Measurements from ENCODE around the gene CYP4A22.
A peak's percentile ranks its signal among the peaks of the same experiment; 100 is the strongest.
"Not testable (repeated sequence)": the region's sequence is repeated elsewhere in the genome, so short reads cannot be mapped to it uniquely, and the experiment has no call there.

The CYP4A22 gene

DNA sequence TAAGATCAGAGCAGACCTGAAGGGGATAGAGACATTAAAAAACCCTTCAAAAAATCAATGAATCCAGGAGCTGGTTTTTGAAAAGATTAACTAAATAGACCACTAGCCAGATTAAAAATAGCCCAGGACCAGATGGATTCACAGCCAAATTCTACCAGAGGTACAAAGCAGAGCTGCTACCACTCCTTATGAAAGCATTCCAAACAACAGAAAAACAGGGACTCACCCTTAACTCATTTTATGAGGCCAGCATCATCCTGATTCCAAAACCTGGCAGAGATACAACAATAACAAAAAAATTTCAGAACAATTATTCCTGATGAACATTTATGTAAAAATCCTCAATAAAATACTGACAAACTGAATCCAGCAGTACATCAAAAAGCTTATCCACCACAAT lies 19.2 kb downstream of the CYP4A22 start:
- DNase-seq: not testable (repeated sequence)

DNA sequence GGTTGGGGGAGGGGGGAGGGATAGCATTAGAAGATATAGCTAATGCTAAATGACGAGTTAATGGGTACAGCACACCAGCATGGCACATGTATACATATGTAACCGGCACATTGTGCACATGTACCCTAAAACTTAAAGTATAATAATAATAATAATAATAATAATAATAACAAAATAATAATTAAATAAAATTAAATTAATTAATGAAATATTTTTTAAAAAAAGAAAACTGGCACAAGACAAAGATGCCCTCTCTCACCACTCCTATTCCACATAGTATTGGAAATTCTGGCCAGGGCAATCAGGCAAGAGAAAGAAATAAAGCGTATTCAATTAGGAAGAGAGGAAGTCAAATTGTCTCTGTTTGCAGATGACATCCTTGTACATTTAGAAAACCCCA lies 20.7 kb downstream of the CYP4A22 start:
- not testable (repeated sequence) for DNase-seq

DNA sequence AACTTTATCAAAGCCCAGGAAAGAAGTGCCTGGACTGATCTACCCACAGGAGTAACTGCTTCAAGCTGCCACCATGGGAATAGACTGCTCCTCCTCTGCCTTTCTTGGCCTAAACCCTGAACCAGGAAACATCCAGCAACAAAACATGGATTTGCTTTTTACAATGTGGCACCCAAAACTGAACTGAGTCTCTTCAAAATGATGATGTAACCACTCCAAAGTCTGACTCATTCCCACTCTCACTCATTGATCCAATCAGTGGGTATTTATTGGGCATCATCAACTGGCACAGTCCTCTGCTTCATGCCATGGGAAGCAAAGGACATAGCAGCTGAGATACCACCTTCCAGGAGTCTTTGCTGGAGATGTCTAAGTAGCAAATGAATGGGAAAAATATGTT lies 23.5 kb downstream of the CYP4A22 start:
- no peak for DNase-seq

DNA sequence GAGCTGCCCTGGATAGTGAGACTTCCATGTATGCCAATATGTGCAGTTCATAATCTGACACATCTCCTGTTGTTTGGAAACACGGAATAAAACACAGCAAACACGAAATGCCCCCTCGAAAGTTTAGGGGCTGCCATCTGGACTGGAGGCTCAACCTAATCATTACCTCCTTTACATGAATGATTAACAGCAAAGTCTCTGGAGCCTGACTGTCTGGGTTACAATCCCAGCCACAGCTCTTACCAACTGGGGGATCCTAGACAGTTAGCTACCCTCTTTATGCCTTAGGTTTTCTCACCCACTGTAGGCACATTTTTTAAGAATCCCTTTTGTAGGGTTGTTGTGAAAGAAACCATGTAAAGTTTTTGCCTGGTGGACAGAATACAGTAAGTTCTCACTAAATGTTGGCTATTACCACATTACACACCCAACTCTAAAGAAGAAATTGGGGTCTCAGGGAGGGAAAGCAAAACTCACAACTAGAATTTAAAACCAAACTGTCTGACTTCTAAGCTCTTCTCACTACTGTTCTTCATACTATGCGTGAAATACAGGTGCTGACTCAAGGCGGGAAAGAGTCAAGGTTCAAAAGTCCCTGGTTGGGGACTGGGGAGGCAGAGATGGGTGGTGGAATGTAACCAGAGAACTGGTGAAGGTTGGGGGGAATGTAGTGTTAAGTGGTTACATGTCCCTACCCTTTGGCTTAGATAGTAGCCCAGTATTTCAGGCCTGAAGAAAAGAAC lies 24.2 kb downstream of the CYP4A22 start:
- DNase-seq: no peak

DNA sequence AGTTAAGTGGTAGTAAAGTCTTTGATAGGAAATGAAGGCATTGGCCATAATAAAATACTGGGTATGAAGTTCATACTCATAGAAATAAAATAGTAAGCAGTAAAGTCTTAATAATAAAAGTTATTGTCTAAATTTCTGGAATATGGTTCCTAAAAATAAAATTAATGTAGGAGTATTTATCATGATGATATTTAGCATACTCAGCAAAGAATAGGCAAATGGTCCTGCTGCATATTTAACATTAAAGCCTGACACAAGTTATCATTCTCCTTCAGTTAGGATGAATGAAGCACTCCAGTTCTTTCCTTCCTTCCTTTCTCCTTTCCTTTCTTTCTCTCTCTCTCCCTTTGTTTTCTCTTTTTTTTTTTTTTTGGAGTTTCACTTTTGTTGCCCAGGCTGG lies 27.3 kb downstream of the CYP4A22 start:
- no peak for DNase-seq

DNA sequence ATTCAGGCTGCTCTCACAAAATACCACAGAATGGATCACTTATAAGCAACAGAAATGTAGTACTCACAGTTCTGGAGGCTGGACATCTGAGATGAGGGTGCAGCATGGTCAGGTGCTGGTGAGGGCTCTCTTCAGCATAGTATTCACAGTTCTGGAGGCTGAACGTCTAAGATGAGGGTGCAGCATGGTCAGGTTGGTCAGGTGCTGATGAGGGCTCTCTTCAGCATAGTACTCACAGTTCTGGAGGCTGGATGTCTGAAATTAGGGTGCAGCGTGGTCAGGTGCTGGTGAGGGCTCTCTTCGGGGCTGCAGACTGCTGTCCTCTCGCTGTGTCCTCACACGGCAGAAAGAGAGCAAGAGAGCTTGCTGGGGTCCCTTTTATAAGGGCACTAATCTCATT lies 35.5 kb downstream of the CYP4A22 start:
- DNase-seq: no peak

DNA sequence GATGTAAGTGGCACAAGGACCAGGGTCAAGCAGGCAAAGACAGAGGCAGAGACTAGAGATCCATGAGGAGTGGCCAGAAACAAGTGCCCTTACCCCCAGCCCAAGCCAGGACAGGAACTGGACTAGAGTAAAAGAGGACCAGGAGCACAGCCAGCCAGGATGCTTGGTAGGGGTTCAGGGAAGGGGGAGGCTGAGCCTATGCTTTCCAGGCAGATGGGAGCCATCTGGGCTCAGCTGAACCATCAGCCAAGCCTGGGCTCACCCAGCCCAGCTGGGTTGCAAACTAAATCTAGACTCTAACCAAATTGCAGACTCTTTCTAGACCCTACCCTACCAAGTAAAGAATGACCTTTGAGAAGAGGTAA lies 37.4 kb downstream of the CYP4A22 start:
- DNase-seq: no peak

DNA sequence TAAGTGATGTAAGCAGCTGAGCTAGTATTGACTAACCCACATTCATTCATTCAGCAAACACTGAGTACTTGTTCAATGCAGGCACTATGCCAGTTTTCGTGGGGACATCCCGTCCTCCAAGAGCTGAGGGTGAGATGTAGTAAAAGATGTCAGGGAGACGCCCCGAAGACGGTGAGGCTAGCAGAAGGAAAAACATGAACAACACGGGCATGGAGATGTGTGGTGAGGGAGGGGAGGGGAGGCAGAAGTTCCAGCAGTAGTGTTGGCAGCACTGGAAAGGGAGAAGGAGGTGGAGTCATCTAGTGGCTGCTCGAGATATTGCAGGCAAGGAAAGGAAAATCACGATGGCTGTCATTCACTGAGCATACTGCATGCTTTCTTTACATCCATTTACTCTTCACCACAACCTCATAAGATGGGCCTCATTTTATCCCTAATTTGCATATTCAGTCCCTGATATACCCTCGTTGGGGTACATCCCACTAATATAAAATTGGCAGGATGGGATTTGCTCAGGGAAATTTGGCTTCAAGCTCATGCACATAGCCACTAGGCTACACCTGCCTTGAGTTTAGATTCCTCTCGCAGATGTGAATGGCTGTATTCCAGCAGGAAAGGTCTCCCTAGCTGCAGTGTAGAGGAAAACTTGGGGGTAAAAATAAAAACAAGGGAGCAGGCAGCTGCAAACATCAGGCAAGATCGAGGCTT lies 38.1 kb downstream of the CYP4A22 start:
- DNase-seq: peak in 8 of 14 donors; percentile 7 to 55 (median 32)

DNA sequence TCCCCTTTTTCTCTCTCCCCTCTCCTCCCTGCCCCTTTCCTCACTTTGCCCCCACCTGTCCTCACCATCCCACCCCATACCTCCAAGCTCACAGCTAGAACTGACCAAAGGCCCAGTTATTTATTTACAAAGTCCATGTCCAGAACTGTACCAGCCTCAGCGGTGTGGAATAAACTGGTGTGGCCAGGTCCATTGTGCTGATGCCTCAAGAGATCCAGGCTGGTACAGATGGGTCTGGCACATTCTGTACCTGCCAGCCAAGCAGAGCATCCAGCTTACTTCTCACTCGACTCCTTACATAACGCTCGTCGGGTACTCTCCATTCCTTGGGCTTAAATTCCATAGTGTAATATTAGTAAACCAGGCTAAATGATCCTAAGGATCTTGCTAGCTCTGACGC lies 40.8 kb downstream of the CYP4A22 start:
- DNase-seq: no peak

DNA sequence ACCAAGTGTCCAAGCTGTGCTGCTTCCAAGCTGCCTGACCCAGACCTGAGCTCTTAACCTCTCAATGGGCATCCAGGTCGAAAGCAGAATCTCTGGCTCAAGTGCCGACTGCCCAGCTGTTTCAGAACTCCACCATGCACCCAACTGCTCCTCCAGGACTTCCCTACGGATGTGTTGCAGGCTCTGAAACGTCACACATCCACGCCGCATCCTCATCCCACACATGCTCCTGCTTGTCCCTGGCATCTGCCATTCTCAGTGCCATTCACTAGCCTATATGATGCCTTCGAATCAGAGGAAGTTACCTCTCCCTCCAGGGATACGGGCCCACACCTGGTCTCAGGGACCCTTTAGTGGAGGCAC lies 41.4 kb downstream of the CYP4A22 start:
- no peak for DNase-seq

DNA sequence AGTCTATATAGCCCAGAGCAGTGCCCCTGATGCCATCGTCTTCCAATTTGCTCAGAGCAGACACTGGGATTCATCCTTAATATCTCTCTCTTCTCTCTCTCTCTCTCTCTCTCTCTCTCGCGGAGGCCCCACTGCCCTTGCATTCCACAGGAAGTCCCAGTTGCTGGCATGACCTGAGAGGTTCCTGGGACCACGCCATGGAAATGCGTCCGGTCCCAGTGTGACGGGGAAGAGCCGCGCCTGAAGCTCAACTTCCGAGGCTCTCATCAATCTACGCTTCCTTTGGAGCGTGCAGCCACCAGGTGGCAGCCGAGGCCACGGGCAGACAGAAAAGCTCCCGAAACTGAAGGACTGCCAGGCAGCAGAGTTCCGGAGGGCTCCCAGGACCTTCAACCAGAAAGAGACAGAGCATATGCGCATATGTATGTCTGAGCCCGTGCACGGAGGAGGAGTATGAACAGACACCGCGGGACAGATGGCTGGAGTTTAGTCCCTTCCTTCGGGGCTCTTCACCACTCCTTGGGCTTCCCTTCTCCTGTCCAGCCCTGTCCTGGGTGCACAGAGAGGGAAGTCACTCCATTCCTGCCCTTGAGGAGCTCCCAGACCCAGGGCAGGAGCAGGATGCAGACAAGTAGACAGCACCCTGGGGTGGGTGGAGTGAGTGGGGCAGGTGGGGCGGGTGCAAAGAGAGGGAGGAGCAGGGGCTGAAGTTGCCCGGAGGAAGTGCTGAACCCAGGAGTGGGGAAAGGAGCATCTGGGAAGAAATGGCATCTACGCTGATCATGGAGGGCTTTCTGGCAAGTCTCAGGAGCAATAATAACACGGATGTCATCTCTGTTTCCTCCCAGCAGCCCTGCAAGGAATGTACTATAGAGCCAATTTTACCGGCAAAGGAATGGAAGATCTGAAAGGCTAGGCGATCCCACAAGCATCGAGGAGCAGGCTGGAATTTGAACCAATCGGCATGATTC lies 42.1 kb downstream of the CYP4A22 start:
- DNase-seq: peak in 11 of 14 donors; percentile 27 to 79 (median 57)

DNA sequence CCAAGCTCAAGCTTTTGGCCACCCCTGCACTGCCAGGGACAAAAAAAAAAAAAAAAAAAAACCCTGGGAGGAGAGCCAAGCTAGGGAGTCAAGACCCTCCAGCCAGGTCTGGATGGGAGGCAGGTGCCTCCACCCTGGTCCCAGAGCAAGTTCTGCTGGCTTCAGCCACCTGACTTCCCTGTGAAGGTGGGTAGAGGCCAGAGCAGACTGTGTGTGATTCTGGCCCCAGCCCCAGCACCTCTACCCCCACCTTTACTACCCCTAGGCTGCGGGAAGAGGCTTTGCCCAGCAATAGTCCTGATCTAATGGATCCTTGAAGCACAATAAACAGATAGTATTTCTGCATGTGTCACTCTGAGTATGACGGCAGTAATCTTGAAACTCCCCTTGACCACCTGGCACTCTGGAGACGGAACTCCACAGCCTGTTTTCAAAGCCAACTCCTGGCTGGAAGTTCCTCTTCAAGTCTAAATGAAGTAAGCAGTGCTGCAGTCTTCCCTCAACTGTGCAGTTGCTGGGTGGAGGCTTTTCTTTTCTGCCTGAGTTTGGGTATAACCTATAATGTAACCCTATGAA lies 42.8 kb downstream of the CYP4A22 start:
- DNase-seq: no peak

DNA sequence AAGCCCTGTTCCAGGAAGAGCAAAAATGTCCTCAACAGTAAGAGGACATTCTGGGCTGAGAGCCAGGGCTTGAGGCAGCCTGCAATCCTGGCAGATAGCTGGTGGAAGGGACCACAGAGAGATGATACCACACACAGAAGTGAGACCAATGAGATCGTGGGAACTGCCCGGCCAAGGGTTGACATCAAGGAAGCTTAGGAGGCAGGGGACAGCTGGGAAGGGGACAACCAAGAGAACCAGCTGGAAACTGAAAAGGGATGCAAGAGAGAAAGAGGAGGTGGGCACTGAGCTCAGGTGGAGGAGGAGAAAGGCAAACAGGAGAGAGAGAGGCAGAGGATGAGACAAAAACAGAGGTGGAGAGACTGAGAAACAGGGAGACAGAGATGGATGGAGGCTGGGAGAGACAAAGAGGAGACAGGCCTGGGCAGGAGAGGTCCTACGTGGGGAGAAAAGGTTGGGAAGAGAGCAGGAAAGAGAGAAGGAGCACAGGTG lies 43.4 kb downstream of the CYP4A22 start:
- no peak for DNase-seq

DNA sequence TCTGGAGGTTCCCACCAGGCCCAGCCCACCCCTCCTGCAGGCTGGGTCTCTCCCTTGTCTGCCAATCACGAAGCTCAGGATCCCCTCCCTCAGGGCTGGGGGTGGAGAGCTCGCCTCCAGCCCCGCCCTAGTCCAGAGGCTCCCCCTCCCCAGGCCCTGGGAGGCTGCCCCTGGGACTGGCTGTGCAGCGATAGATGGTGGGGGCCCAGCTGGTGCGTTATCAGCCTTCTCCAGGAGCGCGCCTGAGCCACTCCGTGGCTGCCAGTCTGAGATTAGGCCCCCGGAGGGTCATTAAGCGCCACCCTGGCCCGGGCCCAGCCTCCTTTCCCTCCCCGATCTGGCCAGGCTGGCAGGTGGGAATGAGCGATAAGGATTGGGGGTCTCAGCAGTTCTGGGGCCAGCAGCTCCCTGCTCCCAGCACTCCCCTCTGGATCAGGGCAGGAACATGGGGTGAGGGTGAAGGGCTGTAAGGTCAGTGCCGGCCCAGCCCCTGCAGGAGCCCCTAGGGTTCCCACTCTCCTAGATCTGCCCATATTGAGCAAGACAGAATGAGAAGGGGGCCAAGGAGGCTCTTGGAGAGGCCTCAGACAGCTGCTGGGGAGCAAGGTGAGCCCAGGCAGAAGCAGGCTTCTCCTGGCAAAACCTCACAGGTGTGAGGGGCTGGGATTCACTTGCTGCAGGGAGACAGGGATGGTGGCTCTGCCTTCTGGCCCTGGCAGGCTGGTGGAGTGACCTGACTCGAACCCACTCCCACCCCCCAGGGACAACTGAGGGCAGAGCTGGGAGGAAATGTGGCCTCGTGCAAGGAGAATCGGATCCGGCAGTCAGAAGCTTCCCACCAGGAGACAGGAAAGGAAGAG lies 44.1 kb downstream of the CYP4A22 start:
- DNase-seq: no peak

DNA sequence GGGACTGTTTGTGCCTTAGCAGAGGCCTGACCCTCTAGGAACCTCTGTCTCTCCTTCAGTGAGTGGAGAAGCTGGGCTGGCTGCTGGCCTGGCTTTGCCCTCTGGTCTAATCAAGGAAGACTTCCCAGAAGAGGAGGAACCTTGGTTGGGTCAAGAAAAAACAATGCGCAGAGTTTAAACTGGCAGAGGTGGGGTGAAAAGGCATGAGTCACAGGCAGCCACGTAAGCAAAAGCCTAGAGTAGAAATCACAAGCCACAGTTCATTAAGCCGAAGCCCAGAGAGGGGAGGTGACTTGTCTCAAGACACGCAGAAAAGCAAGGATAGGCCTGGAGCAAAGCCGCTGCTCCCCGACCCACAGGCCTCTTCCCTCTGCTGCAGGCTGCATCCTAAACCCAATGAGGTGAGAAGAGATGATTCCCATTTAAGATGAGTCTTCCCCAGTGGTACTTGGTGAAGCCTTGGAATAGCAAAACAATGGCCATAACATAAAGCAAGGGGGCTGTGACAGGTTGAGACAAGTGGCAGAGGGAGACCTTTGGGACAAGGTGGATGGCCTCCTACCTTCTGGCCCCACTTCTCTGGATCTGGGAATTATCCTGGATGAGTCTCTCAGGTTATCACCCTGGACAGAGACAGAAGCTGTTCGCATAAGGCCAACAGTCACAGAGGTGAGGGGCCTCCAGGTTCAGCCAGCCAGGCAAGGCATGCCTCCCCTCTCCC lies 44.9 kb downstream of the CYP4A22 start:
- no peak for DNase-seq

DNA sequence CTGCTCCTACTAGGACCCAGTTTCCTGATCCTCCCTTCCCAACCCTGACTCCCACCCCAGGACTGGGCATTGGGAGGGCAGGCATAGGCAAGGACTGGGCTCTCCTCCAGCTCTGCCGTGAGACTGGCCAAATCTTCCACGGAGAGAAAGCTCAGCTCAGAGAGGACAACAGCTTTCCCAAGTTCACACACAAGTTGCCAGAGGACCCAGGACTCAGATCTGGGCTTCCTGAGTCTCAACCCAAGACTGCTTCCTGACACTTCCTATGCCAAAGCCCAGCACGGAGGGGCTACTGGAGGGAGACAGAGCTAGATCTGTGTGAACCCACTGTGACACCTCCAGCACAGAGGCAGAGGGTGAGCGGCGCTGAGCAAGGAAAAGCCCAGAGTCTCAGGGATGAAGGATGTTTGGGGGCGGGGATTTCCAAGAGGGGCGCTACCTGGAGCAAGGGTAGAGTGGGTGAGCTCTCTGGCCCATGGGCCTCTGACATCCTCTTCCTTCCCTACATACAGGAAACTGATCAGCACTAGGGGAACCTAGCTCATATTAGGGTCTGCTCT lies 45.5 kb downstream of the CYP4A22 start:
- DNase-seq: peak in 1 of 14 donors; percentile 13

DNA sequence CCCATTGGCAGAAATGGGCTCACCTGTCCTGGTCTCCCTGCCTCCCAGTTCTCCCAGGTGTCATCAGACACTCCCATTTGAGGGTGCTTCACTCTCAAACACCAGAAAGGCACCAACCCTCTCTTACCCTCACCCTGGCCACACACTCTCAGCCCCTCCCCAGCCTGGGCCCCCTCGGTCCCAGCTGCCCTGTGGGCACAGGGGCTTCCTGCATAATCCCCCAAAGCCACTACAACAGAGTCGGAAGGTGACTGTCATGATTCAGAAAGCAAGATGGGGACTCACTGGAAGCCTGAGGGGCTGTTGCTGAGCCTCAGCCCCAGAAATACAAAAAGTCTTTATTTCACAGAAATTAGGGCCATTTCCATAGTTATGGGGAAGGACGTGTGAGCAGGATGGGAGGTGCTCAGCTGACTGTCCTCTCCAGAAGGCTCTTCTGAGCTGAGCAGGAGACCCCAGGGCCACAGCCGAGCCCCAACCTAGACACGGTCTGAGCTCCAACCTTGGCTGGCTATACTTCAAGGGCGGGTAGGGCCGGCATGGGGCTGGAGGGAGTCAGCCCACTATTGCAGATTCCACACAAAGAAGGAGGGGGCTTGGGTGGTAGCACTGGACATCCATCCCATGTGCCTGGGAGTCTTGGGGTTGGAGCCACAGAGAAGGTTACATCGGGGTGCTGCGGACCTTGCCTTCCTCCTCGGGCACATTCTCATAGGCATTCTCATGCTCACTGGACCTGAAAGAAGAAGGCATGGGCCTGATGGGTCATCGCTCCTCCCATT lies 46.3 kb downstream of the CYP4A22 start:
- DNase-seq: no peak

DNA sequence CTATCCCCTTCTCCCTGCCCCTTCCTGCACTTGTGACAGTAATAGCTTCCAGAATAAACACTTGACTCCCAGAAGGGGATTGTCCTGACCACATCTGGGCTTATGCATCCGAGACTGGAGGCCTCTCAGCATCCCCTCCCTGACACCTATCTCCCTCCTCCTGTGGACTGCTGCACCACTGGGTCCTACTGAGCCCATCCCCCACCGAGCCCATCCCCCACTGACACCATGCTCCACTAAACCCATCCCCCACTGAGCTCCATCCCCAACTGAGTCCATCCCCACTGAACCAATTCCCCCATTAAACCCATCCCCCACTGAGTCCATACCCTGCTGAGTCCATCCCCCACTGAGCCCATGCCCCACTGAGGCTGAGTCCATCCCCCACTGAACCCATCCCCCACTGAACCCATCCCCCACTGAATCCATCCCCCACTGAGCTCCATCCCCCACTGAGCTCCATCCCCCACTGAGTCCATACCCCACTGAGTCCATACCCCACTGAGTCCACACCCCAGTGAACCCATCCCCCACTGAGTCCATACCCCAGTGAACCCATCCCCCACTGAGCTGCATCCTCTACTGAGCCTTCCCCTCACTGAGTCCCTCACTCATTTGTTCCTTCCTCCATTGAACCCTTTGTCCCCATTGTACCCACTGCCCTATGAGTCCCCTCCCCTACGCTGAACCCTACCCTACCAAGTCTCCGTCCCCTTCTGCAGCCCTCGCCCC lies 47.0 kb downstream of the CYP4A22 start:
- no peak for DNase-seq

Measured in C1 segment of cervical spinal cord (tissue), 14 donors.